KMS-11 (cell line): ENCODE data around the gene SLC22A23.

Experiments
- H2AFZ ChIP-seq: fragments of 200-600 bp; sonication (generic); 2 replicates; pipeline ENCODE4 v1.6.1; 2016; ENCODE audit warnings: antibody characterized with exemption, mixed run types, low read depth
- H3K27ac ChIP-seq: fragments of 200-600 bp; sonication (generic); 2 replicates; pipeline ENCODE4 v1.6.1; 2016; ENCODE audit warnings: mild to moderate bottlenecking, mixed run types
- H3K27me3 ChIP-seq: fragments of 200-600 bp; sonication (generic); 2 replicates; pipeline ENCODE4 v1.6.1; 2017; ENCODE audit warnings: mild to moderate bottlenecking, low read depth, mixed run types, moderate library complexity; ENCODE audit not compliant: insufficient read depth
- H3K36me3 ChIP-seq: fragments of 200-600 bp; sonication (generic); 2 replicates; pipeline ENCODE4 v1.6.1; 2017; ENCODE audit warnings: mild to moderate bottlenecking, mixed run types; ENCODE audit not compliant: insufficient read depth
- H3K4me1 ChIP-seq: fragments of 200-600 bp; sonication (generic); 2 replicates; pipeline ENCODE4 v1.6.1; 2016; ENCODE audit warnings: mild to moderate bottlenecking, low read depth, mixed run types; ENCODE audit not compliant: poor library complexity, severe bottlenecking
- H3K4me2 ChIP-seq: fragments of 200-600 bp; sonication (generic); 2 replicates; pipeline ENCODE4 v1.7.0; 2016; ENCODE audit warnings: mild to moderate bottlenecking, mixed run types
- H3K4me3 ChIP-seq: fragments of 200-600 bp; sonication (generic); IDR thresholded peaks from 2 replicates; pipeline ENCODE4 v1.6.1; 2017; ENCODE audit warnings: low read depth, low read length, mixed read lengths; ENCODE audit not compliant: insufficient read depth
- H3K79me2 ChIP-seq: fragments of 200-600 bp; sonication (generic); 2 replicates; pipeline ENCODE4 v1.6.1; 2016; ENCODE audit warnings: low read depth, mixed run types; ENCODE audit not compliant: insufficient read depth
- H3K9ac ChIP-seq: fragments of 200-600 bp; sonication (generic); 2 replicates; pipeline ENCODE4 v1.6.1; 2016; ENCODE audit warnings: mild to moderate bottlenecking, mixed run types
- H4K20me1 ChIP-seq: fragments of 200-600 bp; sonication (generic); 2 replicates; pipeline ENCODE4 v1.6.1; 2016; ENCODE audit warnings: mild to moderate bottlenecking, mixed run types; ENCODE audit not compliant: insufficient read depth
- TF ChIP-seq, protein P1 (sequence below): fragments of 200-600 bp; sonication (generic); conservative IDR thresholded peaks from 2 replicates; pipeline ENCODE4 v1.6.1; 2017; ENCODE audit warnings: low read depth, mild to moderate bottlenecking, antibody characterized with exemption, low read length, moderate library complexity, mixed read lengths

The SLC22A23 gene

DNA sequence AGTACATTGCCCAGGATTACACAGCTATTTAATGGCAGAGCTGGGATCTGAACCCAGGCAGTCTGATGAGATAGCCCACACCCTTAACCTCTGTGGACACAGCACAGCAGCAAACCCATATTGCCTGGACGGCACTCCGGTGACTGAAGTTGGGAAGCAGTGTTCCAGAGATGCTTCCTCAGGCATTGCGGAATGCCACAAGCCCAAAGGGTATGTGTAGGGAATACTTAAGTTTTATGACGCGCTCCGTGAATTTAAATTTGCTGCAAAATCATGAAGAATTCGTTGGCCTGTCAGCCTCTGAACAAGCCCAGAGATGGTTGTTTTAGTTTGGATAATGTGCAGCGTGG is 151.7 kb downstream of the SLC22A23 start:
- Histone ChIP-seq H3K36me3 (no peaks in the 10 kb centered on the region), H2AFZ (no peak overlapping the region), H3K79me2 (no peaks in the 10 kb centered on the region), H3K27me3 (no peaks in the 10 kb centered on the region), H3K4me2 (no peak overlapping the region), H3K9ac (no peak overlapping the region), H4K20me1 (no peaks in the 10 kb centered on the region), H3K27ac (no peak overlapping the region), H3K4me3 (no peak overlapping the region), H3K4me1 (peaks cover 26% of the 10 kb centered on the region)
- TF ChIP-seq, protein P1, sequence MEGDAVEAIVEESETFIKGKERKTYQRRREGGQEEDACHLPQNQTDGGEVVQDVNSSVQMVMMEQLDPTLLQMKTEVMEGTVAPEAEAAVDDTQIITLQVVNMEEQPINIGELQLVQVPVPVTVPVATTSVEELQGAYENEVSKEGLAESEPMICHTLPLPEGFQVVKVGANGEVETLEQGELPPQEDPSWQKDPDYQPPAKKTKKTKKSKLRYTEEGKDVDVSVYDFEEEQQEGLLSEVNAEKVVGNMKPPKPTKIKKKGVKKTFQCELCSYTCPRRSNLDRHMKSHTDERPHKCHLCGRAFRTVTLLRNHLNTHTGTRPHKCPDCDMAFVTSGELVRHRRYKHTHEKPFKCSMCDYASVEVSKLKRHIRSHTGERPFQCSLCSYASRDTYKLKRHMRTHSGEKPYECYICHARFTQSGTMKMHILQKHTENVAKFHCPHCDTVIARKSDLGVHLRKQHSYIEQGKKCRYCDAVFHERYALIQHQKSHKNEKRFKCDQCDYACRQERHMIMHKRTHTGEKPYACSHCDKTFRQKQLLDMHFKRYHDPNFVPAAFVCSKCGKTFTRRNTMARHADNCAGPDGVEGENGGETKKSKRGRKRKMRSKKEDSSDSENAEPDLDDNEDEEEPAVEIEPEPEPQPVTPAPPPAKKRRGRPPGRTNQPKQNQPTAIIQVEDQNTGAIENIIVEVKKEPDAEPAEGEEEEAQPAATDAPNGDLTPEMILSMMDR: no peak

DNA sequence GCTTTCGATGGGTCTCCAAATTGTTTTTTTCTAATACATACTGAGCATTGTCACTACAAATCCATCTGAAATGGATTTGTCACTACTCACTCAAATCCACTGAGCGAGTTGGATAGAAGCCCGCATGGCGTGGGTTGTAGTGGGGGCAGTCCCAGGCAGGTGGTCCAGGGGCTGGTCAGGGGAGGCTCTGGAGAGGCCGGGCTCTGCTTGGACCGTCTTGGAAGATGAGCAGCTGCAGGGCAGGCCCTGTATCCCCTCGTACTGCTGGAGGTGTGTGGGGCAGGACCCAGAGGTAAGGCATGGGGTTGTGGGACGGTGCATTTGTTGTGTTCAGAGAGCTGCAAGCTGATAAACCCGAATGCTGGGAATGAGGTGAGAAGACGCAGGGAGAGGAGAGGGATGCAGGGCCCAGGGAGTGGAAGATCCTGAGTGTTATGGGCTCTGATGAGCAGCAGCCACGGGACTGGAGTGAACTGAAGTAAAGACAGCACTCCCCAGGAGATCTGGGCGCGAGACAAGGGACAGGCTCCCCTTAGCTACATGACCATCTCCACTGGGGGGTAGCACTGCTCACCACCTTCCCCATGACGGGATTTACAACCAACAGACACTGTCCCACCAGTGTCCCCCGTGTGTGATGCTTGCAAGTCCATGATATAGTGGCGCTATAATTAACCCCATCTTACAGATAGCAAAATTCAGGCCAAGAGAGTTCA is 152.2 kb downstream of the SLC22A23 start:
- no peaks in the 10 kb centered on the region for H3K36me3 ChIP-seq
- TF ChIP-seq, protein P1: no peak
- H3K27ac ChIP-seq: no peak overlapping the region
- H4K20me1 ChIP-seq: no peaks in the 10 kb centered on the region
- H3K4me2 ChIP-seq: no peak overlapping the region
- H3K4me1 ChIP-seq: peaks cover 28% of the 10 kb centered on the region
- no peak overlapping the region for H2AFZ ChIP-seq
- no peaks in the 10 kb centered on the region for H3K79me2 ChIP-seq
- no peak overlapping the region for H3K9ac ChIP-seq
- no peak overlapping the region for H3K4me3 ChIP-seq
- no peaks in the 10 kb centered on the region for H3K27me3 ChIP-seq

- H3K9ac ChIP-seq: no peak overlapping the region
- no peak overlapping the region for H3K4me2 ChIP-seq
- peaks cover 25% of the 10 kb centered on the region for H3K4me1 ChIP-seq
- no peak overlapping the region for H3K27ac ChIP-seq
- no peaks in the 10 kb centered on the region for H3K27me3 ChIP-seq
- H3K36me3 ChIP-seq: no peaks in the 10 kb centered on the region
- no peak overlapping the region for H2AFZ ChIP-seq
- H3K79me2 ChIP-seq: no peaks in the 10 kb centered on the region
- no peak overlapping the region for H3K4me3 ChIP-seq
- no peaks in the 10 kb centered on the region for H4K20me1 ChIP-seq
- TF ChIP-seq, protein P1: no peak
These were observed 152.9 kb downstream of the SLC22A23 start for GRCh38 chr6:3303795-3304411.

DNA sequence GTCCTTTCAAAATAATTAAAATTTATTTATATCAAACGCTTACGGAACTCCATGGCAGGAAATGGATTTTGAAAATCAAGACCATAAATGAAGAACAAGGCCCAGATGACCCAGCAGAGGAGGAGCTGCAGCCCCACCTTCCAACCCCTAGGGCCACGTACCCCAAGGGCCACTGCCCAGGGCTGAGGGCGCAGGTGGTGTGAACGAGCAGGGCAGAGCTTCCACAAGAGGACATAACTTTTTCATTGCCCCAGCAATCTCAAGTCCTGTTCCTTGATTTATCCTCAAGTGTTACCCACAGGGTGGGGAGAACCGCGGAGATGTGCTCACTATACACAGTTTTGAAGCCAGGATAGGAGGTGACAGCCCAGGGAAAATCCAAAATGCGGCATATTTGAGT is 155.3 kb downstream of the SLC22A23 start:
- no peak overlapping the region for H3K27ac ChIP-seq
- H3K4me3 ChIP-seq: no peak overlapping the region
- no peaks in the 10 kb centered on the region for H4K20me1 ChIP-seq
- TF ChIP-seq, protein P1: no peak
- H2AFZ ChIP-seq: no peak overlapping the region
- H3K9ac ChIP-seq: no peak overlapping the region
- no peak overlapping the region for H3K4me2 ChIP-seq
- no peaks in the 10 kb centered on the region for H3K36me3 ChIP-seq
- no peaks in the 10 kb centered on the region for H3K79me2 ChIP-seq
- no peaks in the 10 kb centered on the region for H3K27me3 ChIP-seq
- peaks cover 35% of the 10 kb centered on the region for H3K4me1 ChIP-seq
